Liver (tissue), 9 donors: ENCODE data around the gene PCYT2. TPM values are rescaled to one million over a fixed set of nuclear protein-coding genes. Genes with fewer than 3 reads are reported as not detected.

ENCODE experiments used
- DNase-seq: peaks from one replicate; pipeline ENCODE4 v3.0.0-alpha.2; 2017; ENCODE audit warnings: low spot score
- H3K27ac ChIP-seq, 2 donors: one replicate each; pipeline ENCODE4 v1.7.0; 2013; ENCODE audit warnings: inconsistent platforms in 2 of 2, low read length in 2 of 2, control low read depth in 1 of 2, low read depth in 1 of 2, mild to moderate bottlenecking in 1 of 2
- H3K27me3 ChIP-seq, 4 donors: one replicate each; pipeline versions ENCODE4 v1.6.1 to v1.7.0; 2013; ENCODE audit warnings: low read length in 3 of 4, inconsistent platforms in 1 of 4, mild to moderate bottlenecking in 1 of 4, moderate library complexity in 1 of 4; ENCODE audit not compliant: control insufficient read depth in 4 of 4, insufficient read depth in 4 of 4
- H3K36me3 ChIP-seq, 4 donors: one replicate each; pipeline versions ENCODE4 v1.6.1 to v1.7.0; 2013; ENCODE audit warnings: low read length in 3 of 4, mild to moderate bottlenecking in 3 of 4, low read depth in 1 of 4, moderate library complexity in 1 of 4; ENCODE audit not compliant: control insufficient read depth in 4 of 4, insufficient read depth in 3 of 4
- H3K4me1 ChIP-seq, 4 donors: one replicate each; pipeline versions ENCODE4 v1.6.1 to v1.7.0; 2013; ENCODE audit warnings: low read length in 3 of 4, mild to moderate bottlenecking in 3 of 4, moderate library complexity in 1 of 4; ENCODE audit not compliant: control insufficient read depth in 4 of 4, insufficient read depth in 4 of 4
- H3K4me3 ChIP-seq, 3 donors: one replicate each; pipeline versions ENCODE4 v1.6.1 to v1.7.0; 2013; ENCODE audit warnings: low read length in 3 of 3, control low read depth in 1 of 3, low read depth in 1 of 3, mild to moderate bottlenecking in 1 of 3
- H3K9ac ChIP-seq, 2 donors: one replicate each; pipeline ENCODE4 v1.7.0; 2013; ENCODE audit warnings: low read length in 2 of 2, mild to moderate bottlenecking in 2 of 2, moderate library complexity in 2 of 2, control low read depth in 1 of 2, low read depth in 1 of 2
- H3K9me3 ChIP-seq, 4 donors: one replicate each; pipeline versions ENCODE4 v1.6.1 to v1.7.0; 2013; ENCODE audit warnings: low read length in 3 of 4; ENCODE audit not compliant: control insufficient read depth in 4 of 4
- EGR1 ChIP-seq, 2 donors: IDR thresholded peaks; 2 replicates each; pipeline ENCODE4 v1.6.1; 2016 to 2018; ENCODE audit warnings: antibody characterized with exemption in 2 of 2, low read depth in 2 of 2
- FOXA1 ChIP-seq: IDR thresholded peaks from 2 replicates; pipeline ENCODE4 v1.6.1; 2016; ENCODE audit warnings: antibody characterized with exemption
- FOXA2 ChIP-seq: IDR thresholded peaks from 2 replicates; pipeline ENCODE4 v1.6.1; 2016; ENCODE audit warnings: antibody characterized with exemption
- GABPA ChIP-seq, 2 donors: IDR thresholded peaks in 1 of 2; conservative IDR thresholded peaks in 1 of 2; 2 replicates each; pipeline ENCODE4 v1.6.1; 2016; ENCODE audit warnings: antibody characterized with exemption in 2 of 2, mild to moderate bottlenecking in 1 of 2, moderate library complexity in 1 of 2
- HNF4A ChIP-seq, 2 donors: conservative IDR thresholded peaks; 2 replicates each; pipeline ENCODE4 v1.6.1; 2016; ENCODE audit warnings: antibody characterized with exemption in 2 of 2, mild to moderate bottlenecking in 2 of 2
- HNF4G ChIP-seq: IDR thresholded peaks from 2 replicates; pipeline ENCODE4 v1.6.1; 2016; ENCODE audit warnings: antibody characterized with exemption
- RAD21 ChIP-seq, 2 donors: IDR thresholded peaks; 2 replicates each; pipeline ENCODE4 v1.6.1; 2016; ENCODE audit warnings: antibody characterized with exemption in 2 of 2, mild to moderate bottlenecking in 2 of 2
- RXRA ChIP-seq, 2 donors: IDR thresholded peaks; 2 replicates each; pipeline ENCODE4 v1.6.1; 2017 to 2018; ENCODE audit warnings: antibody characterized with exemption in 2 of 2, mild to moderate bottlenecking in 1 of 2
- SP1 ChIP-seq: IDR thresholded peaks from 2 replicates; pipeline ENCODE4 v1.6.1; 2018; ENCODE audit warnings: antibody characterized with exemption, mild to moderate bottlenecking
- TAF1 ChIP-seq: conservative IDR thresholded peaks from 2 replicates; pipeline ENCODE4 v1.6.1; 2016; ENCODE audit warnings: antibody characterized with exemption, mild to moderate bottlenecking
- YY1 ChIP-seq: IDR thresholded peaks from 2 replicates; pipeline ENCODE4 v1.6.1; 2016; ENCODE audit warnings: antibody characterized with exemption, mild to moderate bottlenecking
- WGBS: extraction: QIAGEN DNeasy Blood & Tissue Kit; methylation state at CpG from one replicate; pipeline ENCODE4 v1.1.7; 2013; 5-methylcytosine and 5-hydroxymethylcytosine counted together
- polyA plus RNA-seq, 2 donors: library from polyadenylated mRNA; stranded (reverse) in 1 of 2; unstranded in 1 of 2; fragments of 200-250 nt in 1 of 2; fragments of >200 nt in 1 of 2; fragmentation: Nextera tagmentation in 1 of 2; extraction: Ambion mirVana in 1 of 2; gene quantifications; one replicate each; pipeline versions ENCODE4 v1.2.1 to v1.2.3, GENCODE V29; 2013 to 2015
- total RNA-seq, 2 donors: library from RNA; depleted of rRNA; stranded (reverse); fragments of >200 nt; gene quantifications; one replicate each; pipeline ENCODE4 v1.2.3, GENCODE V29; 2014
- TF ChIP-seq, protein P1 (sequence below): IDR thresholded peaks from 2 replicates; pipeline ENCODE4 v1.6.1; 2016; ENCODE audit warnings: antibody characterized with exemption
- TF ChIP-seq, protein P2 (sequence below): fragments of 150-350 bp; IDR thresholded peaks from 2 replicates; pipeline ENCODE4 v1.5.1; 2017; ENCODE audit warnings: improper control_type of control experiment, low read depth, low read length; ENCODE audit not compliant: missing input control
- TF ChIP-seq, protein P3 (sequence below): IDR thresholded peaks from 2 replicates; pipeline ENCODE4 v1.6.1; 2016; ENCODE audit warnings: antibody characterized with exemption, mild to moderate bottlenecking
- TF ChIP-seq, protein P4 (sequence below): IDR thresholded peaks from 2 replicates; pipeline ENCODE4 v1.6.1; 2016; ENCODE audit warnings: antibody characterized with exemption
- donor health status: healthy.
- donor health status: healthy.
- donor health status: healthy.
- donor health status: healthy.
- donor health status: healthy.

The PCYT2 gene
- total and polyA plus RNA-seq, 4 donors: 63.9 to 101 (median 88.4) TPM

DNA sequence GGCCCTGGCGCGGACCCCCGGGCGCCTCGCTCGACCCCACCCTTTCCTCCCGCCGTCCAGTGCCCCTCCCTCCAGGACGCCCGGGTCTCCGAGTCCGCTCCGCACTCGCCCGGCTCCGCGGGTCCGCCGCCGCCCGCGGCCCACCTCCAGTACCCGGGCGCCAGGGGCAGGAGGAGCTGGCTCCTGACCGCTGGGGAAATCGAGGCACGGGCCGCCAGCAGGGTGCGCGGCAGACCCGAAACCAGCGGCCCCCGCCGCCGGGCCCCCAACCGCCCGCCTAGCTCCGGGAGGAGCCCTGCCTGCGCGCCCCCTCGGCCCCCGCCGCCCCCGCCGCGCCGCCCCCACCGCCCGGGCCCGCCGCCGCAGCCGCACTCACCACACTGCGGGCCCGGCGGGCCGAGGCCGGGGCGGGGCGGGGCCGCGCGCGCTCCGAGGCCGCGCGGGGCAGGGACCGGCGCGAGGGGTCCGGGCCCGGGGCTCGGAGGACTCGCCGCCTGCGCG is 16.0 kb upstream of the PCYT2 start:
- Histone ChIP-seq H3K4me3 (peak overlapping the region; percentile 63 to 93 (median 75)), H3K4me1 (peaks cover 30 to 69% (median 46%) of the 10 kb centered on the region in 4 donors), H3K27ac (peak overlapping the region; percentile 91 to 96), H3K27me3 (no peaks in the 10 kb centered on the region), H3K36me3 (peaks cover 0 to 4% (median under 1%) of the 10 kb centered on the region in 4 donors), H3K9ac (peak overlapping the region; percentile 55 to 86), H3K9me3 (no peaks in the 10 kb centered on the region)
- no peak for DNase-seq
- TF ChIP-seq FOXA1 (no peak), HNF4A (conservative IDR thresholded peaks at IDR 0.05) (no peak), SP1 (no peak), HNF4G (no peak), EGR1 (IDR thresholded peaks at IDR 0.05; ENCODE audit: low read depth in 2 of 2) (no peak), YY1 (no peak), RXRA (IDR thresholded peaks at IDR 0.05) (no peak), RAD21 (IDR thresholded peaks at IDR 0.05) (no peak), TAF1 (no peak), FOXA2 (no peak), GABPA (IDR thresholded peaks at IDR 0.05 in 1 of 2, conservative IDR thresholded peaks at IDR 0.05 in 1 of 2) (no peak)
- TF ChIP-seq, protein P1, sequence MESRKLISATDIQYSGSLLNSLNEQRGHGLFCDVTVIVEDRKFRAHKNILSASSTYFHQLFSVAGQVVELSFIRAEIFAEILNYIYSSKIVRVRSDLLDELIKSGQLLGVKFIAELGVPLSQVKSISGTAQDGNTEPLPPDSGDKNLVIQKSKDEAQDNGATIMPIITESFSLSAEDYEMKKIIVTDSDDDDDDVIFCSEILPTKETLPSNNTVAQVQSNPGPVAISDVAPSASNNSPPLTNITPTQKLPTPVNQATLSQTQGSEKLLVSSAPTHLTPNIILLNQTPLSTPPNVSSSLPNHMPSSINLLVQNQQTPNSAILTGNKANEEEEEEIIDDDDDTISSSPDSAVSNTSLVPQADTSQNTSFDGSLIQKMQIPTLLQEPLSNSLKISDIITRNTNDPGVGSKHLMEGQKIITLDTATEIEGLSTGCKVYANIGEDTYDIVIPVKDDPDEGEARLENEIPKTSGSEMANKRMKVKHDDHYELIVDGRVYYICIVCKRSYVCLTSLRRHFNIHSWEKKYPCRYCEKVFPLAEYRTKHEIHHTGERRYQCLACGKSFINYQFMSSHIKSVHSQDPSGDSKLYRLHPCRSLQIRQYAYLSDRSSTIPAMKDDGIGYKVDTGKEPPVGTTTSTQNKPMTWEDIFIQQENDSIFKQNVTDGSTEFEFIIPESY: no peak
- TF ChIP-seq, protein P2, sequence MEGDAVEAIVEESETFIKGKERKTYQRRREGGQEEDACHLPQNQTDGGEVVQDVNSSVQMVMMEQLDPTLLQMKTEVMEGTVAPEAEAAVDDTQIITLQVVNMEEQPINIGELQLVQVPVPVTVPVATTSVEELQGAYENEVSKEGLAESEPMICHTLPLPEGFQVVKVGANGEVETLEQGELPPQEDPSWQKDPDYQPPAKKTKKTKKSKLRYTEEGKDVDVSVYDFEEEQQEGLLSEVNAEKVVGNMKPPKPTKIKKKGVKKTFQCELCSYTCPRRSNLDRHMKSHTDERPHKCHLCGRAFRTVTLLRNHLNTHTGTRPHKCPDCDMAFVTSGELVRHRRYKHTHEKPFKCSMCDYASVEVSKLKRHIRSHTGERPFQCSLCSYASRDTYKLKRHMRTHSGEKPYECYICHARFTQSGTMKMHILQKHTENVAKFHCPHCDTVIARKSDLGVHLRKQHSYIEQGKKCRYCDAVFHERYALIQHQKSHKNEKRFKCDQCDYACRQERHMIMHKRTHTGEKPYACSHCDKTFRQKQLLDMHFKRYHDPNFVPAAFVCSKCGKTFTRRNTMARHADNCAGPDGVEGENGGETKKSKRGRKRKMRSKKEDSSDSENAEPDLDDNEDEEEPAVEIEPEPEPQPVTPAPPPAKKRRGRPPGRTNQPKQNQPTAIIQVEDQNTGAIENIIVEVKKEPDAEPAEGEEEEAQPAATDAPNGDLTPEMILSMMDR: no peak
- TF ChIP-seq, protein P3, sequence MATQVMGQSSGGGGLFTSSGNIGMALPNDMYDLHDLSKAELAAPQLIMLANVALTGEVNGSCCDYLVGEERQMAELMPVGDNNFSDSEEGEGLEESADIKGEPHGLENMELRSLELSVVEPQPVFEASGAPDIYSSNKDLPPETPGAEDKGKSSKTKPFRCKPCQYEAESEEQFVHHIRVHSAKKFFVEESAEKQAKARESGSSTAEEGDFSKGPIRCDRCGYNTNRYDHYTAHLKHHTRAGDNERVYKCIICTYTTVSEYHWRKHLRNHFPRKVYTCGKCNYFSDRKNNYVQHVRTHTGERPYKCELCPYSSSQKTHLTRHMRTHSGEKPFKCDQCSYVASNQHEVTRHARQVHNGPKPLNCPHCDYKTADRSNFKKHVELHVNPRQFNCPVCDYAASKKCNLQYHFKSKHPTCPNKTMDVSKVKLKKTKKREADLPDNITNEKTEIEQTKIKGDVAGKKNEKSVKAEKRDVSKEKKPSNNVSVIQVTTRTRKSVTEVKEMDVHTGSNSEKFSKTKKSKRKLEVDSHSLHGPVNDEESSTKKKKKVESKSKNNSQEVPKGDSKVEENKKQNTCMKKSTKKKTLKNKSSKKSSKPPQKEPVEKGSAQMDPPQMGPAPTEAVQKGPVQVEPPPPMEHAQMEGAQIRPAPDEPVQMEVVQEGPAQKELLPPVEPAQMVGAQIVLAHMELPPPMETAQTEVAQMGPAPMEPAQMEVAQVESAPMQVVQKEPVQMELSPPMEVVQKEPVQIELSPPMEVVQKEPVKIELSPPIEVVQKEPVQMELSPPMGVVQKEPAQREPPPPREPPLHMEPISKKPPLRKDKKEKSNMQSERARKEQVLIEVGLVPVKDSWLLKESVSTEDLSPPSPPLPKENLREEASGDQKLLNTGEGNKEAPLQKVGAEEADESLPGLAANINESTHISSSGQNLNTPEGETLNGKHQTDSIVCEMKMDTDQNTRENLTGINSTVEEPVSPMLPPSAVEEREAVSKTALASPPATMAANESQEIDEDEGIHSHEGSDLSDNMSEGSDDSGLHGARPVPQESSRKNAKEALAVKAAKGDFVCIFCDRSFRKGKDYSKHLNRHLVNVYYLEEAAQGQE: no peak
- TF ChIP-seq, protein P4, sequence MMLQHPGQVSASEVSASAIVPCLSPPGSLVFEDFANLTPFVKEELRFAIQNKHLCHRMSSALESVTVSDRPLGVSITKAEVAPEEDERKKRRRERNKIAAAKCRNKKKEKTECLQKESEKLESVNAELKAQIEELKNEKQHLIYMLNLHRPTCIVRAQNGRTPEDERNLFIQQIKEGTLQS: no peak
- WGBS: under 1% methylated on average over 78 of the region's 78 CpGs
